ENCODE data around the gene DNM3.

Gene DNM3

DNA sequence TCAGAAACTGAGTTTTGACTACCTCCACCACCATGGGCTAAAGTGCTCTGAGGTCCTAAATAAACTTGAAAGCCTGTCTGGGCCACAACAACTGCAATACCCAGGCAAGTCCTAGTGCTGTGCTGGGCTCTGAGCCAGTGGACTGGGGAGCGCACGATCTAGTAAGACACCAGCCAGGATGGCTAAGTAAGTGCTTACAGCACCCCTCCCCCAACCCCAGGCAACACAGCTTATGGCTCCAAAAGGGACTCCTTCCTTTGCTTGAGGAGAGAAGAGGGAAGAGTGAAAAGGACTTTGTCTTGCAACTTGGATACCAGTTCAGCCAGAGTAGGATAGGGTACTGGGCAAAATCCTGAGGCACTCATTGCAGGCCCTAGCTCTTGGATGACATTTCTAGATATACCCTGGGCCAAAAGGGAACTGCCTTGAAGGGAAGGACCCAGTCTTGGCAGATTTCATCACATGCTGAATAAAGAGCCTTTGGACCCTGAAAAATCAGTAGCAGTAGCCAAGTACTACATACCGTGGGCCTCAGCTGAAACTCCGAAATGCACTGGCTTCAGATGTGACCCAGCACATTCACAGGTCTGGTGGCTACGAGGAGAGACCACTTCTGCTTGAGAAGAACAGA, 580.8 kb downstream of the DNM3 start:
- H3K4me3 ChIP-seq (ENCODE audit: low read depth, low read length), result no peak overlapping the region
- TF ChIP-seq, protein P1, sequence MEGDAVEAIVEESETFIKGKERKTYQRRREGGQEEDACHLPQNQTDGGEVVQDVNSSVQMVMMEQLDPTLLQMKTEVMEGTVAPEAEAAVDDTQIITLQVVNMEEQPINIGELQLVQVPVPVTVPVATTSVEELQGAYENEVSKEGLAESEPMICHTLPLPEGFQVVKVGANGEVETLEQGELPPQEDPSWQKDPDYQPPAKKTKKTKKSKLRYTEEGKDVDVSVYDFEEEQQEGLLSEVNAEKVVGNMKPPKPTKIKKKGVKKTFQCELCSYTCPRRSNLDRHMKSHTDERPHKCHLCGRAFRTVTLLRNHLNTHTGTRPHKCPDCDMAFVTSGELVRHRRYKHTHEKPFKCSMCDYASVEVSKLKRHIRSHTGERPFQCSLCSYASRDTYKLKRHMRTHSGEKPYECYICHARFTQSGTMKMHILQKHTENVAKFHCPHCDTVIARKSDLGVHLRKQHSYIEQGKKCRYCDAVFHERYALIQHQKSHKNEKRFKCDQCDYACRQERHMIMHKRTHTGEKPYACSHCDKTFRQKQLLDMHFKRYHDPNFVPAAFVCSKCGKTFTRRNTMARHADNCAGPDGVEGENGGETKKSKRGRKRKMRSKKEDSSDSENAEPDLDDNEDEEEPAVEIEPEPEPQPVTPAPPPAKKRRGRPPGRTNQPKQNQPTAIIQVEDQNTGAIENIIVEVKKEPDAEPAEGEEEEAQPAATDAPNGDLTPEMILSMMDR (IDR thresholded peaks at IDR 0.05; ENCODE audit: low read depth, low read length, missing control alignments), result no peak
- DNase-seq (ENCODE audit: low read depth), result no peak

DNA sequence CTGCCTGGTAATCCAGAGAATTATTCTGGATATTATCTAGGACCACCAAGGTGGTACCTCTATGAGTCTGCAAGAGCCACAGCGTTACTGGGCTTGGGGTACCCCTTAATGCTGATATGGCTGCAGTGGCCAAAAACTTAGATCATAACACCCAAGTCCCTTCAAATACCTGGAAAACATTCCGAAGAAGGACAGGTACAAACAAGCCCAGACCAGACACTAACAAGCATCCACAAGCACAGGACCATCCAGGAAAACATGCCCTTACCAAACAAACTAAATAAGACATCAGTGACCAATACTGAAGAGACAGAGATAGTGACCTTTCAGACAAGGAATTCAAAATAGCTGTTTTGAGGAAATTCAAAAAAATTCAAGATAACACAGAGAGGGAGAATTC, 582.0 kb downstream of the DNM3 start:
- H3K4me3 ChIP-seq (ENCODE audit: low read depth, low read length), result no peak overlapping the region
- DNase-seq (ENCODE audit: low read depth), result no peak
- TF ChIP-seq, protein P1 (IDR thresholded peaks at IDR 0.05; ENCODE audit: low read depth, low read length, missing control alignments), result no peak

DNA sequence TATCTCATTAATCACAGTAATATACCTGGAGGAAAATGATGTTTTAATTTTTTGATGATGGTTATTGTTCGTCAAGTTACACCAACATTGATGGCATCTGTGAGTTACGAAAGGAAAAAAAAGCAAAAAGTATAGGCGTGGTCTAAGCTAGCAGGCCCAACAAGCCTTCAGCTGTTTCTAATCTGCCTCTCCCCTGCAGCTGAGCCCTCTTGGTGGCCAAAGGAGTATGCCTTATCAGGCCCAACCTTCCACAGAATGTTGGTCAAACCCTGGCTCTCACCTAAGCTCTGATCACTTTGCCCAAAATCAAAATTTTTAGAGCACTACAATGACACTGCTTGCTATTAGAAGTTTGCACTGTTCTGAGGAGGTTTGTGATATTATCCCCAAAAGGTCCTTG, 584.0 kb downstream of the DNM3 start:
- DNase-seq (ENCODE audit: low read depth), result no peak
- H3K4me3 ChIP-seq (ENCODE audit: low read depth, low read length), result no peak overlapping the region
- TF ChIP-seq, protein P1 (IDR thresholded peaks at IDR 0.05; ENCODE audit: low read depth, low read length, missing control alignments), result no peak

DNA sequence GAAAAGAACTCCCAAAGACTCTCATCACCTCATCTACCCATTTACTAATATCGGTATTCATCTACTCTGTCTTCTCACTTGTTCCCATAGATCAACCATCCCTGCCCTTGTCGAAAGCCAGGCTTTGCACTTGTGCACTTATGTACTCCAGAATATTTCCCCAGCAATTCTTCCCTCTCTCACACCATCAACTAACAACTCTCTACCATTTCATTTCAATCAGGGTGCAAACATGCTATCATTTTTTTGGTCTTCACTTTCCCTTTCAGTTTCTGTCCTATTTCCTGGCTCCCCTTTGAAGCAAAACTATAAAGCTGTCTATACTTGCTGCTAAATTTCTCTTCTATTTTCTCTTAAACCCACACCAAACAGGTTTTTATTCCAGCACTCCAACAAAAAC, 585.9 kb downstream of the DNM3 start:
- TF ChIP-seq, protein P1 (IDR thresholded peaks at IDR 0.05; ENCODE audit: low read depth, low read length, missing control alignments), result no peak
- no peak overlapping the region for H3K4me3 ChIP-seq (ENCODE audit: low read depth, low read length)
- no peak for DNase-seq (ENCODE audit: low read depth)

DNA sequence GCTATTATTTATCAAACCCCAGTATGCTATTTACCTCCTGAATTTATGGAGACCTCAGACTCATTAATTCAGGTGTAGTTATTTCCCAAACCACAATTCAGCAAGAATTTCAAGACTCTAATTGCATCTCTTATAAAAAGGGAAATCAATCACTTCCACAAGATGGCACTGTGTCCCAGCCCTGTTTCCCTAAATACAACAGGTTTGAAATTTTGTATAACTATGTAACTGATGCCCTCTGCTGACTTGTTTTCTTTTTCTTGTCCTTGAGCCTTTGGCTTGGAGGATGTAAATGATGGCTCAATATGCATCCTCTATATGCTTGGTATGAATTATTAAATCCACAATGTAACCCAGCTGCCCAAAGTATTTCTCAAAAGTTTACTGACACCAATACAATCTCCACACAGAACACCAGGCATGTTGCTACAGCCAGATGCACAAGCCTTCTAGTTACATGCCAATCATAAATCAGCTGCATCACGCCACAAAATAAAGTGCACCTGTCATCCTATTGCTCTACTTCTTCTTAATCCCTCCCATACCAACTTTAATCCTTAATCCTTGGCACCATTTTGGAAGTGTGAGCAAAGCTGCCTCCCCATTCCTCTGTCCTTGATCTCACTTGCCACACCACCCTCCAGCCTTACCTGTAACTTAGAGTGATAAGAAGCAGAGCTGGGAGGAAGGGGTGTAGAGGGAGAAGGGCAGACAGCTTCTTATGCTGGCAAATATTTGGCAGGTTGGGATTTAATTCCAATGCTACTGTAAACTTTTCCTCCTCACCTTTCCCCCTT, 588.2 kb downstream of the DNM3 start:
- TF ChIP-seq, protein P1 (IDR thresholded peaks at IDR 0.05; ENCODE audit: low read depth, low read length, missing control alignments), result peak; percentile 57
- H3K4me3 ChIP-seq (ENCODE audit: low read depth, low read length), result no peak overlapping the region
- DNase-seq (ENCODE audit: low read depth), result no peak

DNA sequence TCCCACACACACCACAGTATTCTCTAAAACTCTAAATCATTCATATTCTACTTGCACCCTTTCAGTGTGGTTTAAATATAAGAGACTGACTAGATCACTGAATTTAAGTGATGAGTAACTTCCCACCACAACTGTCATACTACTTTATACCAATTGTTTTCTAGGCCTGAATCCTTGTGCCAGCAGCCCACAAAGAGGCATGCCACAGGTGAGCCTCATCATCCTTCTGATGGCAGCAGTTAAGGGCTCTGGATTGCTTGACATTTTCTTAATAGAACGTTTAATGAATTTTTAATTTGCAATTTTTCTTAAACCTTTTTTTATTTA, 588.8 kb downstream of the DNM3 start:
- no peak for DNase-seq (ENCODE audit: low read depth)
- no peak overlapping the region for H3K4me3 ChIP-seq (ENCODE audit: low read depth, low read length)
- TF ChIP-seq, protein P1 (IDR thresholded peaks at IDR 0.05; ENCODE audit: low read depth, low read length, missing control alignments), result no peak

DNA sequence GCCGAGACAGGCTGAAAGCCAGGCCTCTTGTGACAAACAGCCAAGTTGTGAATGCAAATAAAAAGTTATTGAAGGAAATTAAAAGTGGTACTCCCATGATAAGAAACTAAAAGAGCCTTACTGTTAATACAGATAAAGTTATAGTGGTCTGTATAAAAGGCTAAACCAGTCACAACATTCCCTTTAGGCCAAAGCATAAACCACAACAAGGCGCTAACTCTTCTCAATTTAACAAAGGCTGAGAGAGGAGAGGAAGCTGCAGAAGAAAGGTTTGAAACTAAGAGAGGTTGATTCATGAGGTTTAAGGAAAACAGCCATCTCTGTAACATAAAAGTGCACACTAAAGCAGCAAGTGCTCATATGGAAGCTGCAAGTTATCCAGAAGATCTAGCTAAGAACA, 589.9 kb downstream of the DNM3 start:
- H3K4me3 ChIP-seq (ENCODE audit: low read depth, low read length), result no peak overlapping the region
- DNase-seq (ENCODE audit: low read depth), result no peak
- TF ChIP-seq, protein P1 (IDR thresholded peaks at IDR 0.05; ENCODE audit: low read depth, low read length, missing control alignments), result no peak
